T-helper 1 cell treated with Interleukin-12 subunit alpha and Interleukin-12 subunit beta and Interleukin-4 antibody, amounts not matched to agents 30 μg/mL and 1 μg/mL, for 36 hours (primary cell): ENCODE results near the gene PIK3C2G.
"Not testable (repeated sequence)": the region's sequence is repeated elsewhere in the genome, so short reads cannot be mapped to it uniquely, and the experiment has no call there.

Experiments used
- H3K27ac Mint-ChIP-seq: one replicate; pipeline ENCODE4 v1.8.0; 2021; ENCODE audit warnings: mild to moderate bottlenecking, mixed read lengths
- H3K27me3 Mint-ChIP-seq: one replicate; pipeline ENCODE4 v1.8.0; 2021; ENCODE audit warnings: low read depth, mixed read lengths
- H3K36me3 Mint-ChIP-seq: one replicate; pipeline ENCODE4 v1.8.0; 2021; ENCODE audit warnings: low read depth, mixed read lengths
- H3K4me1 Mint-ChIP-seq: one replicate; pipeline ENCODE4 v1.8.0; 2021; ENCODE audit warnings: low read depth, mixed read lengths
- H3K4me3 Mint-ChIP-seq: one replicate; pipeline ENCODE4 v1.8.0; 2021; ENCODE audit warnings: mild to moderate bottlenecking, moderate library complexity, mixed read lengths
- H3K9me3 Mint-ChIP-seq: one replicate; pipeline ENCODE4 v1.8.0; 2021; ENCODE audit warnings: mixed read lengths

PIK3C2G gene

DNA sequence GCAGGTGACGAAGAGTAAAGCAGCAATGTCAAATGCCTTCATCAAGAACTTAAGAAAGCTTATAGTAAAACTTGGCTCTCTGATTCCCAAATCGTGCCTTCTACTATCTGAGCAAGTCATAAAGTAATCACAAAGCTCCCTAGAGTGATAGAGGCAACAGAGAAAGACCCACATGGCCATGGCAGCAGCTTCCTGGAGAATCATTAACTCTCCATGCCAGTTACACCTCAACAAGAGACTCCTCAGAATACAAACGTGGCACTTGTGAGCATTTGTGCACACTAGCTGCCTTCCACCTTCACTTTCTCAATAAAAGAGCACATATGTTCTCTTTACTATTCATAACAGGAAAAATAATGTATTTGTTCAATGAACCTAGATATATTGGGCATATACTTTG, 428.5 kb downstream of the PIK3C2G start:
- Mint-ChIP-seq H3K27me3 (no peaks in the 10 kb centered on the region), H3K4me1 (no peaks in the 10 kb centered on the region), H3K4me3 (no peak overlapping the region), H3K27ac (no peak overlapping the region), H3K9me3 (peaks cover 19% of the 10 kb centered on the region), H3K36me3 (no peaks in the 10 kb centered on the region)

DNA sequence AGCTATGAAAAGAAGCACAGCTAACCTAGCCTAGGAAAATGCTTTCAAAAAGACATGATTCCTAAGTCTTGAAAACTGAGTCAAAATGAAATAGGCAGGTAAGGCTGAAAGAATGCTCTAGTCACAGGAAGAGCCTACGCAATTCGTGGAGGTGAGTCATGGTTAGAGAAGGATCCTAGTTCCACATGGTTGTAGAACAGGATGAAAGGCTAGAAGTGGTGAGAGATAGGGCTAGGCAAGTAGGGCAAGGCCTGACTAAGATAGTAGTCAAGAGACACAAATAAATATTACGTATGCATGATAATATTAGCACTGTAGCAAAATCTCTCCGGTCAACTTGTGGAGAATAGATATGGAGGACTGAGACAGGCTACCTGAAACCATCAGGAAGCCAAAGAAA, 429.3 kb downstream of the PIK3C2G start:
- H3K9me3 Mint-ChIP-seq = peaks cover 19% of the 10 kb centered on the region
- H3K36me3 Mint-ChIP-seq = no peaks in the 10 kb centered on the region
- no peak overlapping the region for H3K27ac Mint-ChIP-seq
- H3K27me3 Mint-ChIP-seq = no peaks in the 10 kb centered on the region
- H3K4me3 Mint-ChIP-seq = no peak overlapping the region
- H3K4me1 Mint-ChIP-seq = no peaks in the 10 kb centered on the region

DNA sequence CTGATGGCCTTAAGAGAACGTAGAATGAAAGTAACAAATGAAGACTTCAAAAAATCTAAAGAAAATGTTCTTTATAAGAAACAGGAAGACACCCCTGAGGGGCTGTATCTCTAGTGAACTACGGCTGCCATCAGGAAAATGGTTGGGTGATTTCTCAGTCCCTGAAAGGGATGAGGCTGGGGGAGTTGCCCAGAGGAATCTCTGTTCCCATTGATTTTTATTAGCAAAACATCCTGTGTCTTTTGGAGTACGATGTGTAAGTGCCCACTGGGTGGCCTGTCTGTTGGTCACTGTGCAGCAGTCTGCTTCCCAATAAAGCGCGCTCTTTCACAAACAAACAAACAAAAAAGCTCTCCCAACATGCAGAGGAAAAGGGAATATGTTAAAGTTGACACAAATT, 432.7 kb downstream of the PIK3C2G start:
- H3K36me3 Mint-ChIP-seq, H3K4me1 Mint-ChIP-seq, H3K4me3 Mint-ChIP-seq, H3K27ac Mint-ChIP-seq, H3K27me3 Mint-ChIP-seq: not testable (repeated sequence)
- peaks cover 23% of the 10 kb centered on the region for H3K9me3 Mint-ChIP-seq

DNA sequence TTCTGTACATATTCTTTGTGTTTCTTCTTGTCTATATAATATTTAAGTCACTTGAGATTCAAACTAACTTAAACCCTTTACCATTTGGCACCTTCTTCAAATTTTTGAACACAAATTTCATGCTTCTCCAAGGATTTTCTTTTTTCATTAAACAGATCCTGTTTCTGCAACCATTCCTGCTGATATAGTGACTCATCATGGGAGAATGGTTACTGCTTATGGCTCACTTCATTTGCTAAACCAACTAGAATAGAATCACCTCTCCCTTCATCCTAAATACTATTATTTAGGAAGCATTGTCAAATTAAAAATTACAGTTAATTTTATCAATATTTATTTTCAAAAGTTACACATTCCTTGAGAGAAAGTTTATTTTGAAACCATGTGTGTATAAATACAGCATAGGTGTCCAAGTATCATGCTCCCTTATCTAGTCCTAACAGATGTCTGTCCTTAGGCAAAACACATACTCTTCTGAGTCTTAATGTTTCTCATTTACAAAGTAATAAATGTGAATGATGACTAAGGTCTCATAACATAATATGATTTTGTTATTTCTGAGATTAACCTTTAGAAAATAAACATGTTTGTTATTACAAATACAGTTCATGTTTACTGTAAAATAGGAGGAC, 435.8 kb downstream of the PIK3C2G start:
- peaks cover 12% of the 10 kb centered on the region for H3K9me3 Mint-ChIP-seq
- no peaks in the 10 kb centered on the region for H3K4me1 Mint-ChIP-seq
- no peak overlapping the region for H3K27ac Mint-ChIP-seq
- no peaks in the 10 kb centered on the region for H3K36me3 Mint-ChIP-seq
- H3K27me3 Mint-ChIP-seq = no peaks in the 10 kb centered on the region
- no peak overlapping the region for H3K4me3 Mint-ChIP-seq
